SK-N-SH (cell line): Measurements from ENCODE around the gene MAST4. TPM values are rescaled to one million over a fixed set of nuclear protein-coding genes. Genes with fewer than 3 reads are reported as not detected.

Experiments
- CTCF ChIA-PET: fragments of 300-600, 350-600 bp; formaldehyde crosslinking; extraction: SDS; loops from one replicate; lab custom pipeline; 2021; lab: Yijun Ruan, JAX
- POLR2A ChIA-PET: fragments of 350-600 bp; sonication (Branson Sonifier 250); formaldehyde crosslinking; extraction: SDS; loops from one replicate; lab custom pipeline; 2020; ENCODE audit warnings: antibody characterized with exemption, inconsistent platforms; lab: Yijun Ruan, JAX
- DNase-seq: peaks from one replicate; pipeline ENCODE4 v3.0.0; 2012
- H2AFZ ChIP-seq: fragments of 200-600 bp; sonication (generic); 2 replicates; pipeline ENCODE4 v1.8.1; 2016; ENCODE audit warnings: antibody characterized with exemption, mild to moderate bottlenecking, low read depth
- H3F3A ChIP-seq: fragments of 200-600 bp; sonication (generic); replicated peaks from 2 replicates; pipeline ENCODE3; 2016; ENCODE audit warnings: antibody characterized with exemption, mild to moderate bottlenecking; ENCODE audit not compliant: insufficient read depth
- H3K27ac ChIP-seq, 2 experiments: fragments of 200-500 bp in 1 of 2; fragments of 200-600 bp in 1 of 2; sonication (Bioruptor generic) in 1 of 2; sonication (generic), shearing (Covaris generic) in 1 of 2; 2 replicates each; pipeline versions ENCODE4 v1.5.1 to v1.6.1; 2014 to 2016; ENCODE audit warnings: low read depth in 2 of 2, inconsistent platforms in 1 of 2, low read length in 1 of 2, mild to moderate bottlenecking in 1 of 2, mixed read lengths in 1 of 2
- H3K27me3 ChIP-seq: fragments of 200-600 bp; sonication (generic), shearing (Covaris generic); 2 replicates; pipeline ENCODE4 v1.6.1; 2016; ENCODE audit warnings: mixed run types; ENCODE audit not compliant: insufficient read depth
- H3K36me3 ChIP-seq, 2 experiments: fragments of 200-500 bp in 1 of 2; fragments of 200-600 bp in 1 of 2; sonication (Bioruptor generic) in 1 of 2; sonication (generic) in 1 of 2; replicated peaks in 1 of 2; 2 replicates each; pipeline versions ENCODE3 to v1.5.1; 2014 to 2016; ENCODE audit warnings: low read length in 1 of 2, mild to moderate bottlenecking in 1 of 2; ENCODE audit not compliant: insufficient read depth in 2 of 2, control insufficient read depth in 1 of 2
- H3K4me1 ChIP-seq, 2 experiments: fragments of 200-500 bp in 1 of 2; fragments of 200-600 bp in 1 of 2; sonication (Bioruptor generic) in 1 of 2; sonication (generic), shearing (Covaris generic) in 1 of 2; 2 replicates each; pipeline versions ENCODE4 v1.5.1 to v1.6.1; 2014 to 2016; ENCODE audit warnings: low read depth in 1 of 2, low read length in 1 of 2, mixed run types in 1 of 2; ENCODE audit not compliant: insufficient read depth in 2 of 2, control insufficient read depth in 1 of 2
- H3K4me2 ChIP-seq: fragments of 200-600 bp; sonication (generic), shearing (Covaris generic); 2 replicates; pipeline ENCODE4 v1.6.1; 2017; ENCODE audit warnings: mixed run types
- H3K4me3 ChIP-seq, 2 experiments: fragments of 200-500 bp in 1 of 2; fragments of 200-600 bp in 1 of 2; sonication (Bioruptor generic) in 1 of 2; sonication (generic), shearing (Covaris generic) in 1 of 2; 2 replicates each; pipeline versions ENCODE4 v1.5.1 to v1.8.1; 2014 to 2016; ENCODE audit warnings: low read depth in 2 of 2, inconsistent platforms in 1 of 2, low read length in 1 of 2, mild to moderate bottlenecking in 1 of 2, mixed read lengths in 1 of 2, moderate library complexity in 1 of 2
- H3K79me2 ChIP-seq: fragments of 200-600 bp; sonication (generic); 2 replicates; pipeline ENCODE4 v1.8.1; 2017; ENCODE audit warnings: mild to moderate bottlenecking; ENCODE audit not compliant: insufficient read depth
- H3K9ac ChIP-seq: fragments of 200-600 bp; sonication (generic); 2 replicates; pipeline ENCODE4 v1.6.1; 2017; ENCODE audit warnings: mixed run types
- H3K9me2 ChIP-seq: fragments of 200-600 bp; sonication (generic); 2 replicates; pipeline ENCODE4 v1.6.1; 2017; ENCODE audit warnings: mixed run types
- H3K9me3 ChIP-seq: fragments of 200-600 bp; sonication (generic); 2 replicates; pipeline ENCODE4 v1.6.1; 2017; ENCODE audit warnings: mixed run types, mild to moderate bottlenecking, moderate library complexity
- H4K20me1 ChIP-seq: fragments of 200-600 bp; sonication (generic); 2 replicates; pipeline ENCODE4 v1.6.1; 2017; ENCODE audit warnings: mild to moderate bottlenecking, mixed run types; ENCODE audit not compliant: insufficient read depth
- CHD2 ChIP-seq: fragments of 150-350 bp; IDR thresholded peaks from 2 replicates; pipeline ENCODE4 v1.6.1; 2018; ENCODE audit warnings: low read length; ENCODE audit not compliant: partially characterized antibody
- ELF1 ChIP-seq: IDR thresholded peaks from 2 replicates; pipeline ENCODE4 v1.4.0; 2012
- EP300 ChIP-seq, 2 experiments: IDR thresholded peaks; 2 replicates each; pipeline versions ENCODE4 v1.4.0 to v1.6.1; 2012; ENCODE audit warnings: borderline replicate concordance in 1 of 2, low read depth in 1 of 2, low read length in 1 of 2
- FOSL2 ChIP-seq: IDR thresholded peaks from 2 replicates; pipeline ENCODE4 v1.4.0; 2012; ENCODE audit warnings: low read depth, mild to moderate bottlenecking, moderate library complexity, borderline replicate concordance
- FOXJ3 ChIP-seq: sonication (generic); formaldehyde crosslinking; IDR thresholded peaks from 2 replicates; pipeline ENCODE4 v1.5.1; 2020; ENCODE audit warnings: mild to moderate bottlenecking, missing genetic modification reagents
- GATA2 ChIP-seq: sonication (generic); formaldehyde crosslinking; IDR thresholded peaks from 2 replicates; pipeline ENCODE4 v1.5.0; 2020; ENCODE audit warnings: mild to moderate bottlenecking, missing genetic modification reagents
- JUND ChIP-seq: IDR thresholded peaks from 2 replicates; pipeline ENCODE4 v1.4.0; 2012
- MEF2A ChIP-seq: IDR thresholded peaks from 2 replicates; pipeline ENCODE4 v1.4.0; 2012; ENCODE audit warnings: low read depth, borderline replicate concordance
- MXI1 ChIP-seq: IDR thresholded peaks from 2 replicates; pipeline ENCODE4 v1.6.1; 2012; ENCODE audit warnings: mild to moderate bottlenecking, low read depth, low read length, improper control_type of control experiment
- NRF1 ChIP-seq: IDR thresholded peaks from 2 replicates; pipeline ENCODE4 v1.6.1; 2012; ENCODE audit warnings: low read depth, mild to moderate bottlenecking, low read length
- POLR2AphosphoS5 ChIP-seq: IDR thresholded peaks from 2 replicates; pipeline ENCODE4 v1.6.1; 2012; ENCODE audit warnings: low read depth, low read length
- RAD21 ChIP-seq: IDR thresholded peaks from 2 replicates; pipeline ENCODE4 v1.6.1; 2012; ENCODE audit warnings: mild to moderate bottlenecking, low read length
- RXRA ChIP-seq: IDR thresholded peaks from 2 replicates; pipeline ENCODE4 v1.4.0; 2012; ENCODE audit warnings: low read depth, mild to moderate bottlenecking, borderline replicate concordance
- SMC3 ChIP-seq: IDR thresholded peaks from 2 replicates; pipeline ENCODE4 v1.6.1; 2012; ENCODE audit warnings: low read depth, low read length, improper control_type of control experiment
- WGBS: methylation state at CpG from one replicate; pipeline ENCODE4 v1.1.6; 2017; ENCODE audit warnings: low lambda C conversion rate; 5-methylcytosine and 5-hydroxymethylcytosine counted together
- polyA plus RNA-seq, 3 experiments: library from polyadenylated mRNA; depleted of rRNA; stranded (reverse); fragments of >200 nt; gene quantifications; 2 replicates each; pipeline ENCODE4 v1.2.3, GENCODE V29; 2012
- TF ChIP-seq, protein P1 (sequence below): IDR thresholded peaks from 2 replicates; pipeline ENCODE4; 2012
- TF ChIP-seq, protein P2 (sequence below): fragments of 150-350 bp; IDR thresholded peaks from 2 replicates; pipeline ENCODE4 v1.6.1; 2016; ENCODE audit warnings: mild to moderate bottlenecking, low read depth, low read length
- TF ChIP-seq, protein P3 (sequence below): fragments of 150-350 bp; IDR thresholded peaks from 2 replicates; pipeline ENCODE4 v1.6.1; 2017; ENCODE audit warnings: antibody characterized with exemption, low read length, low read depth, borderline replicate concordance
- TF ChIP-seq, protein P4 (sequence below): IDR thresholded peaks from 2 replicates; pipeline ENCODE4 v1.4.0; 2012; ENCODE audit warnings: low read depth, borderline replicate concordance
- TF ChIP-seq, protein P5 (sequence below): IDR thresholded peaks from 2 replicates; pipeline ENCODE4 v1.4.0; 2012; ENCODE audit warnings: low read depth

The MAST4 gene
- polyA plus RNA-seq, 1 of the 3 experiments (the other 2 are of a cell fraction): 2.2 TPM

DNA sequence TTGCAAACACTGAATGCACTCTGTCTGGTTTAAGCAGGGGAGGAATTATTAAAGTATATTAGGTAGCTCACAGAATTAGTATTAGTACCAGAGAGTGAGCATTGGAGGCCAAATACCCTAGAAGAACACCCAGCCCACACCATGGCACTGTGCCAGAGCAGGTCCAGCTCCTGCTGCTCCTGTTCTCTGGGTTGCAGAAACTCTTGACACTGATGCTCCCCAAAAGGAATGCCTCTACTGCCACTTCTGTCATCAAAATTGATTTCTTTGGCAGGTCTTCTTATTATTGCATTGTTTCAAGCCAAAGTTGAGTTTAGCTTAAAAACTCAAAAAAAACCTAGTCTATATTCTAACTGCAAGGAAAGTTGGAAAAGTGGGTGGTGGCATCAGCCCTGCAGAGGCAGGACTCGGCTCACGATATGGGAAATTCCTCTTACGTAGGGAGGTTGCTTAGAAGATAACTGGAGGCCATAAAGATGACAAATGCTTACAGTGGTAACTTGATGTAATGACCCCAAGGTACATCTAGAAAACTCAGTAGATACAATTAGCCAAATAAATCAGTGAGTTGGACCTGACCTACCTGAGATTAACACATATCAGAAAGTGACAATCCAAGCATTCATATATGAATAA is 477.0 kb downstream of the MAST4 start:
- 100% methylated on average over 3 of the region's 3 CpGs for WGBS
- no peak for DNase-seq
- Histone ChIP-seq H3K79me2 (no peaks in the 10 kb centered on the region), H3K4me3 (no peak overlapping the region), H2AFZ (no peak overlapping the region), H3K27me3 (no peaks in the 10 kb centered on the region), H3K9ac (no peak overlapping the region), H3K9me3 (no peaks in the 10 kb centered on the region), H3K27ac (no peak overlapping the region), H3K36me3 (no peaks in the 10 kb centered on the region), H3K4me2 (no peak overlapping the region), H3K4me1 (peaks cover 0 to 8% of the 10 kb centered on the region in 2 experiments; a peak in 2 of 4 replicates), H4K20me1 (no peaks in the 10 kb centered on the region), H3F3A (no peaks in the 10 kb centered on the region), H3K9me2 (no peaks in the 10 kb centered on the region; the same call in 1 of the 2 replicates)
- ChIA-PET CTCF (no interaction called here), POLR2A (no interaction called here)
- no peak for TF ChIP-seq MEF2A
- no peak for TF ChIP-seq POLR2AphosphoS5
- TF ChIP-seq MXI1: no peak
- TF ChIP-seq EP300 (IDR thresholded peaks at IDR 0.05; ENCODE audit: borderline replicate concordance in 1 of 2, low read depth in 1 of 2, low read length in 1 of 2): no peak
- no peak for TF ChIP-seq GATA2 (CRISPR knock-in tag)
- TF ChIP-seq SMC3: no peak
- no peak for TF ChIP-seq CHD2
- TF ChIP-seq, protein P1, sequence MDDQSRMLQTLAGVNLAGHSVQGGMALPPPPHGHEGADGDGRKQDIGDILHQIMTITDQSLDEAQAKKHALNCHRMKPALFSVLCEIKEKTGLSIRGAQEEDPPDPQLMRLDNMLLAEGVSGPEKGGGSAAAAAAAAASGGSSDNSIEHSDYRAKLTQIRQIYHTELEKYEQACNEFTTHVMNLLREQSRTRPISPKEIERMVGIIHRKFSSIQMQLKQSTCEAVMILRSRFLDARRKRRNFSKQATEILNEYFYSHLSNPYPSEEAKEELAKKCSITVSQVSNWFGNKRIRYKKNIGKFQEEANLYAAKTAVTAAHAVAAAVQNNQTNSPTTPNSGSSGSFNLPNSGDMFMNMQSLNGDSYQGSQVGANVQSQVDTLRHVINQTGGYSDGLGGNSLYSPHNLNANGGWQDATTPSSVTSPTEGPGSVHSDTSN: no peak
- no peak for TF ChIP-seq RAD21
- TF ChIP-seq, protein P2, sequence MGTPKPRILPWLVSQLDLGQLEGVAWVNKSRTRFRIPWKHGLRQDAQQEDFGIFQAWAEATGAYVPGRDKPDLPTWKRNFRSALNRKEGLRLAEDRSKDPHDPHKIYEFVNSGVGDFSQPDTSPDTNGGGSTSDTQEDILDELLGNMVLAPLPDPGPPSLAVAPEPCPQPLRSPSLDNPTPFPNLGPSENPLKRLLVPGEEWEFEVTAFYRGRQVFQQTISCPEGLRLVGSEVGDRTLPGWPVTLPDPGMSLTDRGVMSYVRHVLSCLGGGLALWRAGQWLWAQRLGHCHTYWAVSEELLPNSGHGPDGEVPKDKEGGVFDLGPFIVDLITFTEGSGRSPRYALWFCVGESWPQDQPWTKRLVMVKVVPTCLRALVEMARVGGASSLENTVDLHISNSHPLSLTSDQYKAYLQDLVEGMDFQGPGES: no peak
- no peak for TF ChIP-seq NRF1
- TF ChIP-seq FOSL2: no peak
- TF ChIP-seq, protein P3, sequence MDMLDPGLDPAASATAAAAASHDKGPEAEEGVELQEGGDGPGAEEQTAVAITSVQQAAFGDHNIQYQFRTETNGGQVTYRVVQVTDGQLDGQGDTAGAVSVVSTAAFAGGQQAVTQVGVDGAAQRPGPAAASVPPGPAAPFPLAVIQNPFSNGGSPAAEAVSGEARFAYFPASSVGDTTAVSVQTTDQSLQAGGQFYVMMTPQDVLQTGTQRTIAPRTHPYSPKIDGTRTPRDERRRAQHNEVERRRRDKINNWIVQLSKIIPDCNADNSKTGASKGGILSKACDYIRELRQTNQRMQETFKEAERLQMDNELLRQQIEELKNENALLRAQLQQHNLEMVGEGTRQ: no peak
- no peak for TF ChIP-seq FOXJ3 (CRISPR knock-in tag)
- TF ChIP-seq JUND: no peak
- no peak for TF ChIP-seq RXRA
- TF ChIP-seq, protein P4, sequence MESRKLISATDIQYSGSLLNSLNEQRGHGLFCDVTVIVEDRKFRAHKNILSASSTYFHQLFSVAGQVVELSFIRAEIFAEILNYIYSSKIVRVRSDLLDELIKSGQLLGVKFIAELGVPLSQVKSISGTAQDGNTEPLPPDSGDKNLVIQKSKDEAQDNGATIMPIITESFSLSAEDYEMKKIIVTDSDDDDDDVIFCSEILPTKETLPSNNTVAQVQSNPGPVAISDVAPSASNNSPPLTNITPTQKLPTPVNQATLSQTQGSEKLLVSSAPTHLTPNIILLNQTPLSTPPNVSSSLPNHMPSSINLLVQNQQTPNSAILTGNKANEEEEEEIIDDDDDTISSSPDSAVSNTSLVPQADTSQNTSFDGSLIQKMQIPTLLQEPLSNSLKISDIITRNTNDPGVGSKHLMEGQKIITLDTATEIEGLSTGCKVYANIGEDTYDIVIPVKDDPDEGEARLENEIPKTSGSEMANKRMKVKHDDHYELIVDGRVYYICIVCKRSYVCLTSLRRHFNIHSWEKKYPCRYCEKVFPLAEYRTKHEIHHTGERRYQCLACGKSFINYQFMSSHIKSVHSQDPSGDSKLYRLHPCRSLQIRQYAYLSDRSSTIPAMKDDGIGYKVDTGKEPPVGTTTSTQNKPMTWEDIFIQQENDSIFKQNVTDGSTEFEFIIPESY: no peak
- TF ChIP-seq, protein P5, sequence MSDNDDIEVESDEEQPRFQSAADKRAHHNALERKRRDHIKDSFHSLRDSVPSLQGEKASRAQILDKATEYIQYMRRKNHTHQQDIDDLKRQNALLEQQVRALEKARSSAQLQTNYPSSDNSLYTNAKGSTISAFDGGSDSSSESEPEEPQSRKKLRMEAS: no peak
- TF ChIP-seq ELF1: no peak
